SKM-1 treated with dmso at 0.1 percent for 144 hours (cell line): ENCODE results near the gene UPK2.
A peak's percentile ranks its signal among the peaks of the same experiment; 100 is the strongest.

Source experiments
- DNase-seq: peaks from one replicate; lab custom pipeline; 2025; ENCODE audit not compliant: unreplicated experiment; lab: John Stamatoyannopoulos, UW

Gene UPK2

DNA sequence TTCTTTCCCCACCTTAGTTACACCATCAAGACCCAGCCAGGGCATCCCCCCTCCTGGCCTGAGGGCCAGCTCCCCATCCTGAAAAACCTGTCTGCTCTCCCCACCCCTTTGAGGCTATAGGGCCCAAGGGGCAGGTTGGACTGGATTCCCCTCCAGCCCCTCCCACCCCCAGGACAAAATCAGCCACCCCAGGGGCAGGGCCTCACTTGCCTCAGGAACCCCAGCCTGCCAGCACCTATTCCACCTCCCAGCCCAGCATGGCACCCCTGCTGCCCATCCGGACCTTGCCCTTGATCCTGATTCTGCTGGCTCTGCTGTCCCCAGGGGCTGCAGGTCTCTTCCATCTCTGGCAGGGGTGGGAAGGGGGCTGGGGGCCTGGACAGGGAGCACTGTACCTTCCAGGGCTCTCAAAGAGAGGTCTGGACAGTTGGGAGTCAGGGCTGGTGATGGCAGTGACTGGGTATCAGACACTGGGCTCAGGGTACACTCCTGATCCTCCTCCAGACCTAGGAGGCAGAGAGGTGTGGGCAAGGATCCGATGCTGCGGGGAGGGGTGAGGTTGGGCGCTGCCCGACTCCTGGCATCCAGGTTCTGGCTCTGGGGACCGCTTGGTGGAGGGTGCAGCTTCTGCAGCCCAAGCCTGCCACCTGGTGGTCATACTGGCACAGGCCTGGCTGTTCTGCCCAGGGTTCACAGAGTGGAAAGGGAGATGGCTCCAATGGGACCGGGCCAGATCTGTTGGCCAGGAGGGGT, at the start of gene UPK2:
UPK2 (plus strand) TSS at position 205 of the 753 bp plus-strand sequence; CDS start at position 258, 53 bp downstream.
- DNase-seq: peak; percentile 56

- peak; percentile 37 for DNase-seq
Observed at GRCh38 chr11:118907051-118908042, 48.8 kb upstream of the UPK2 start.

DNA sequence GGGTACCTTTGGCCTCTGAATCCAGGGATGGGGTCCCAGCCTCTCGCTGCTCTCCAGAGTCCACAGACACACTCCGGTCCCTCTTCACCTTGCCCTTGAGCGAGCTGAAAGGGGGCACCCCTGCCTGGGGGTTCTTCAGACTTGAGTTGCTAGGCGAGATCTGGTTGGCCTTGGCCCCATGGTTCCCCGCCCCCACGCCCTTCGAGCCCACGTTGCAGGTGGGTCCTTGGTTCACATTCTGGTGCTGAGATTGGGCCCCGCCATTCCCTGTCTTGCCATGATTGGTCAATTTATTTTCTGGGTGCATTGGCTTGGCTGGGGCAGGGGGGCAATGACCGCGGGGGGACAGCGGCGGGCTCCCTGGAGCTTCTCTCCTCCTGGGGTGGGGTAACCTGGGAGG, 47.8 kb upstream of the UPK2 start:
- no peak for DNase-seq

GRCh38 chr11:118908901-118909618, 47.0 kb upstream of the UPK2 start:
- no peak for DNase-seq

DNA sequence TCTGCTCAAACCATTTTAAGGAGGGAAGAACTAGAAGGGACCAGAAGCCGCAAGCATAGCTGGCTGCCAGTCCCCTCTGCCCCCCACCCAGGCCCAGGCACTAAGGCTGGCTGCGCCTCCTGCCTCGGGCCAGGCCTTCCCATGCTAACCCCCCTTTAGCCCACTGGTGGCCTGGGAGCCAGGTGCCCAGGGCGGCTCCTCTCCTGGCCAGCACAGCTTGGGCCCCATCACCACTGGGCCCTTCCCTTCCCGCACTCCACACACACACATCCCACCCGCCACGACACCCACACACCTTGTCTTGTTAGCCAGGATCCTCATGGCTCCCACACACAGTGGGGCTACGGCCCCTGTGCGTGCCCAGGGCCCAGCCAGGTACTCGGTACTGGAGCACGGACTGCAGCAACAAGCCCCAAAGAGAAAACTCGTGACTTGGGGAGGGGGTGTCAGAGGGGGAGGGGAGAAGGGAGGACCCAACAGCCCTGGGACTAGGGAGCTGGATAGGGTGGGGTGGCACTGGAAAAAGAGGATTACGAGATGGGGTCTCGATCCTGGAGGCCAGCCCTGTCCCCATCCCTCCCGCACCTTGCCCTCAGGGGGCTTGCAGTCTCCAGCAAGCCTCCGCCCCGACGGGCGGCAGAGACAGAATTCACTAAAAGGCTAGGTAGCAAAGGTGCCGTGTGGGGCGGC, 46.3 kb upstream of the UPK2 start:
- no peak for DNase-seq

DNA sequence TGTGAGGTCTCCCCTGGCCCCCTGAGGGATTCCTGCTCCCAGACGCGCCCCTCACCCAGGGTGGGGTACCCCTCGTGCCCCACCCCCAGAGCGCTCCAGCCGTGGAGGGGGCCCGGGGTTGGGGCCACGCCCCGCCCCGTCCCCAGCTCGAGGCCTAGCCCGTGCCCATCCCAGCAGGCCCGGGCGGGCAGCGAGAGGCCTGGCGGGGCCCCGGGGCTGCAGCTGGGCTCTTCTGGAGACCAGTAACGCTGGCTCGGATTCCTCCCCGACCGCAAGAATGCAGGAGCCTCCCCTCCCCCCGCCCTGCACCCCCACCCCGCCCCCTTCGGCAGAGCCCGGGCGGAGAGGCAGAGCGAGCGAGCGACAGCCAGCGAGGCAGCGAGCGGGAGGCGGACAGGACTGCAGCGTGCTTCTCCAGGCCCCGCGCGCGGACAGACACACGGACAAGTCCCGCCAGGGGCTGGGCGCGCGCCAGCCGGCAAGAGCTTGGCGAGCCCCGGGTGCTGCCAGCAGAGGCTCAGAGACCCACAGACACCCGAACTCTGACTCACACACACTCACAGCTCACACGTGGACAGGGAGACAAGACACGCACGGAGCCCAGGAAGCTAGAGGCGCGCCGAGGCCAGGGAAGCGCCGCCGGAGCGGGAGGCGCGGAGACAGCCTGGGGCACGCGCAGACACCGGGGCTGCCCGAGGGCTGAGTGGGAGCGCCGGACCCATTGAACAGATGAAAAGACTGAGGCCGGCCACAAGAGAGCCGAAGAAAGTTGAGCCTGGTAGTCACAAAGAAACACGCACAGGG, 45.6 kb upstream of the UPK2 start:
- DNase-seq: no peak

- DNase-seq: no peak
Observed at GRCh38 chr11:118911113-118911879, 44.8 kb upstream of the UPK2 start.

GRCh38 chr11:118911880-118912741, 44.0 kb upstream of the UPK2 start:
- DNase-seq: no peak

DNA sequence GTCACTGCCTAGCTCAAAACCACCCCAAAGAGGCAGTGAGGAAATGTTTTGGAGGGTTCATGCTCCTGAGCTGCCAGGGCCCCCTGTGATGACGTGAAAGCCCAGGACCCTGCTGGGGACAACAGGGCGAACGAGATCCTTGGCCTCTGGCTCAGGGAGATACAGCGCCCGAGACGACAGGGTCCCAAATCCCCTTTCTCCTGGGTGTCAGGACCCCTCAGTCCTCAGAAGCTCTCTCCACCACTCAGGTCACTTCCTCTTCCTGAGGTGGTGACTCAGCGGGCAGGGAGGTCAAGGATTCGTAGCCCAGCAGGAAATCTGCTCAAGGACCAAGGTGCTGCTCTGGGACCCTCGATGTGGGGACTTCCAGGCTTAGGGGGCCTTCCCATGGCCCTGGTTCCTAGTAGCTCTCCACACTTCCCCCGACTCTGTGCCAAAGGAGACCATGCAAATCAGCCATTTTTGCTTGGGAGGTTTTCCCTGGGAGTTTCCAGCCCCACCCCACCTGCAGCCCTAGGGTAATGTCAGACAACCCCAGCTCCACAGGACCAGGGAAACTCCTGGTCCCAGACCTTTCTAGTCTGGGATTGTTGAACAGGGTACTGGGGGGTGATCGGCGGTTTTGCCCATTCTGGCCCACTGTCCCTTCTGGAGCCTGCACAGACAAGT, 43.2 kb upstream of the UPK2 start:
- peak; percentile 19 for DNase-seq

DNA sequence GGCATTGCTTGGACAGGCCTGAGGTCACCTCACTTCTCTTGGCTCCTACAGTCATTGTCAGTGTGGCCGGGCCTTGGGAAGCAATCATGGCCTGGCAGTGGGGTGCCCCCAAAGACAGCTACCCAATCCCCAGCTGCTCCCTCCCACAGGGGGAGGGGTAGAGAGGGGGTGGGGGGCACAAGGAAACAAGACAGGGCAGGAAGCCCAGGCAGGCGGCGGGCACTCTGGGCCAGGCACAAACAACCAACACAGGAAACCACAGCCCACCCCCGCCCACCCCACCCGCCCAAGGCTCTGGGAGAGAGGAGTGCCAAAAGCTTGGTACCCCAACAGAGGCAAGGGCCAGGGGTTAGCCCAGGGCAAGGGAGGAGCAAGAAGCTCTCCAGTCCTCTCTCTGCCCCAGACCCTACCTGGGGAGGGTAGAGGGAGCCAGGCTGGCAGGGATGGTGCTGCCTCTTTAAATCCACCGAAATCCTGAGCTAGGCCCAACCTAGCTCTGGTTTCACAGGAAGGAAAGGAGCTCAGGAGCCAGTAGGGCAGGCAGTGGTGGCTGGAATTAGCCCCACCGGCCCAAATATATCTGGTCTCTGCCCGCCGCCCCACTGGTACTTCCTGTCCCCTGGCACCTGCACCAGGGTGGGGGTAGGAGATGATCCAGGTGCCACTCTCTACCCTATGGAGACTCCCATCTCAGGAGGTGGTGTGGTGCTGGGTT, 42.5 kb upstream of the UPK2 start:
- DNase-seq: no peak

DNA sequence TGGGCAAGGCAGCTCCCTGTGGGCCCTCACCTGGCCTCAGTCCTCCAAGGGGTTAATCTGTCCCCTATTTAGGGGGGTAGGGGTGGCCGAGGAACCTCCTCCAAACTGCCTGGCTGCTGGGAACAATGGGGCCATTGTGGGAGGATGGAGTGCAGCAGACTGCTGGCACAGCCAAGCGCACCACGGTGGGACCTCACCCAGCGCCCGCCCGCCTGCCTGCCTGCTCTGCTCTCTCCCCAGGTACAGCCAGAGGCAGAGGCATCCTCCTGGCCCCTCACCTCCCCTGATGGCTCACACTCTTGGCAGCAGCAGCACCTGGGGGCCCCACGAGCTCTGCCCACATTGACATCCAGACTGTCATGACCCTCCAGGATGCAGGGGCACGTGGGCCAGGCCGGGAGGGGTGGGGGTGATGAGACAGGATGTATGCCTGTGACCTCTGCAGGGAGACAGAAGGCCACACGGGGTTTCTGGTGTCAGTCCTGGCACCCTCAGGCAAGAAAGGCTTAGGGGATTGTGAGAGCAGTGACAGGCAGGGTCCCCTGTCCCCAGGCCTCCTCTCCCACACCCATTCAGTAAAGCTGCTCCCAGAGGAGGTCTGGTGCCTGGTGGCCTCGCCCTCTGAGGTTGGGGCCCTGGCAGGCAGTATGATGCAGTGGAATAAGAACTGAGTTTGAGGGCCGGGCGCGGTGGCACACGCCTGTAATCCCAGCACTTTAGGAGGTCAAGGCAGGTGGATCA, 41.8 kb upstream of the UPK2 start:
- DNase-seq: no peak

- DNase-seq: peak; percentile 40
Observed at GRCh38 chr11:118914987-118915386, 41.1 kb upstream of the UPK2 start.

DNA sequence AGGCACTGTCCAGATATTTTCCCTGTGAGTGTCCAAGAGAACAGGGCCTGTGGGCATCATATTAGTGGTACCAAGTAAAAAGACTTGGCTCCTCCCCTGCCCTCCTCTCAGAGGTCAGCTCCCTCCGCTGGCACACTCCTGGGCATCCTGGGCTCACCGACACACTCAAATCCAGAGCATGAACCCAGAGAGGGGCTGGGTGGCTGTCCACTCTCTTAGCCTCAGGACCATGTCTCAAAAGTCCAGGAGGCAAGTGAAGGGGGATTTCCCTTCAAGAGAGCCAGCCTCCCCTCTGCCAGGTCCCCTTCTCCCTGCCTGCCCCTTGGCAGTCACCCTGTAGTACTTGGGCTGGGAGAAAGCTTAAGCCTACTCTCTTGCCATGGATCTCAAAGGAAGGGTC, 40.7 kb upstream of the UPK2 start:
- no peak for DNase-seq

GRCh38 chr11:118915941-118916841, 39.9 kb upstream of the UPK2 start:
- no peak for DNase-seq

DNA sequence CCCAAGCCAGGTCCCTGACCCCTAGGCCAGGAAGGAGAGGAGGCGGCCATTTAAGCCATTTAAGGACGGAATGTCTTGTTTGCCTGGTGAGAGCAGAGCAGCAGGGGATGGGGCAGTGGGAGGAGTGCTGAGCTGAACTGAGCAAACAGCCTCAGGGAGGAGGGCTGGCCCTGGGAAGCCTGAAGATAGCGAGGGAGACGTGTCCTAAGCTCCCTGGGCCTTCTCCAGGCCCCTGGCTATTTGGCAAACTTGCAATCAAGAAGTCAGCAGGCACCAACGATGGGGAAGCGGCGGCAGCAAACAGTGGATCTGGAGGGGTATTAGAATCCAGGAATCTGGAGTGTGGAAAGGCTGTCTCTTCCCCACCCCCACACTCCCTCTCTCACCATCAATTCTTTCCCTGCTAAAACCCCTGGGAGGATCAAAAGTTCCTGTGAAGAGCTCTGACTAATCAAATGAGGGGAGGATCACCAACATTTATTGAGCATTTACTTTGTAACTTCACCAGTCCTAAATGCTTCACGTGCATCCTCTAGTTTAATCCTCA, 39.2 kb upstream of the UPK2 start:
- no peak for DNase-seq
